Panc1 (cell line): ENCODE measurements around the gene TPRN. TPM values are rescaled to one million over a fixed set of nuclear protein-coding genes. Genes with fewer than 3 reads are reported as not detected.
A peak's percentile ranks its signal among the peaks of the same experiment; 100 is the strongest.

ENCODE experiments used
- ATAC-seq: fragments of 200-7000 bp; cut with Tn5 transposase; 2 replicates; pipeline ENCODE4 v1.9.1; 2020; ENCODE audit warnings: mild to moderate bottlenecking, moderate library complexity
- Bru-seq: library from RNA; stranded (reverse); fragments of 400-500 nt; gene quantifications from one replicate; lab custom pipeline; 2021; lab: Mats Ljungman, UMichigan
- BruChase-seq, 2 experiments: library from RNA; stranded (reverse); fragments of 400-500 nt; gene quantifications; one replicate each; lab custom pipeline; 2021; lab: Mats Ljungman, UMichigan
- BruUV-seq: library from RNA; stranded (reverse); fragments of 400-500 nt; replicated peaks from 2 replicates; lab custom pipeline; 2021; lab: Mats Ljungman, UMichigan
- CTCF ChIA-PET: fragments of 300-600 bp; sonication (Branson Sonifier 250); formaldehyde crosslinking; loops from one replicate; lab custom pipeline; 2022; ENCODE audit warnings: antibody characterized with exemption; lab: Charles Lee
- POLR2A ChIA-PET: fragments of 300-600 bp; sonication (Branson Sonifier 250); formaldehyde crosslinking; loops from one replicate; lab custom pipeline; 2022; ENCODE audit warnings: antibody characterized with exemption; lab: Charles Lee
- DNase-seq: peaks from one replicate; pipeline ENCODE4 v3.0.0-alpha.2; 2010; ENCODE audit warnings: low read depth, low spot score
- H3K27ac ChIP-seq: 2 replicates; pipeline ENCODE4 v1.5.1; 2011; ENCODE audit warnings: mild to moderate bottlenecking, low read length, inconsistent platforms
- H3K27me3 ChIP-seq: fragments of 200-500 bp; sonication (Bioruptor generic); 2 replicates; pipeline ENCODE4 v1.6.0; 2014; ENCODE audit warnings: low read length, inconsistent platforms; ENCODE audit not compliant: control insufficient read depth, insufficient read depth
- H3K36me3 ChIP-seq: fragments of 200-500 bp; sonication (Bioruptor generic); 2 replicates; pipeline ENCODE4 v1.5.1; 2014; ENCODE audit warnings: inconsistent platforms, mild to moderate bottlenecking, low read length, moderate library complexity; ENCODE audit not compliant: control insufficient read depth, insufficient read depth
- H3K4me1 ChIP-seq: 2 replicates; pipeline ENCODE4 v1.5.1; 2011; ENCODE audit warnings: inconsistent platforms, mild to moderate bottlenecking, low read length, moderate library complexity; ENCODE audit not compliant: control insufficient read depth, insufficient read depth
- H3K4me3 ChIP-seq, 2 experiments: 2 replicates each; pipeline ENCODE4 v1.5.1; 2011 to 2012; ENCODE audit warnings: low read depth in 2 of 2, low read length in 2 of 2, mild to moderate bottlenecking in 2 of 2, inconsistent platforms in 1 of 2, moderate library complexity in 1 of 2
- H3K9me3 ChIP-seq: fragments of 200-500 bp; sonication (Bioruptor generic); 2 replicates; pipeline ENCODE4 v1.5.1; 2014; ENCODE audit warnings: low read depth, mild to moderate bottlenecking, inconsistent platforms, low read length, moderate library complexity; ENCODE audit not compliant: control insufficient read depth, insufficient read depth
- CTCF ChIP-seq: fragments of 450-650 bp; IDR thresholded peaks from 2 replicates; pipeline ENCODE4 v1.5.1; 2017; ENCODE audit warnings: mild to moderate bottlenecking
- POLR2AphosphoS5 ChIP-seq: IDR thresholded peaks from 2 replicates; pipeline ENCODE4 v1.6.1; 2012; ENCODE audit warnings: mild to moderate bottlenecking, low read depth, low read length, moderate library complexity
- SIN3A ChIP-seq: IDR thresholded peaks from 2 replicates; pipeline ENCODE4 v1.6.1; 2012; ENCODE audit warnings: low read depth, mild to moderate bottlenecking, low read length, moderate library complexity, borderline replicate concordance; ENCODE audit not compliant: insufficient read depth
- TCF7L2 ChIP-seq: IDR thresholded peaks from 2 replicates; pipeline ENCODE4 v1.6.1; 2011; ENCODE audit warnings: mild to moderate bottlenecking, low read depth, low read length, inconsistent platforms
- in situ Hi-C: cut with HindIII; loops from 2 replicates; pipeline ENCODE4 v1.10.0; 2016; ENCODE audit warnings: low sequenced_read_pairs, low pct_unique_long_range_greater_than_20kb
- intact Hi-C: fragments of 100-400 bp; cut with micrococcal nuclease; formaldehyde crosslinking; loops from one replicate; pipeline ENCODE4 v1.10.0; 2022; ENCODE audit not compliant: unreplicated experiment
- long read RNA-seq: library from polyadenylated mRNA; unstranded; transcript quantifications from one replicate; pipeline ENCODE4 v2.0.0, GENCODE V29; 2021; ENCODE audit not compliant: unreplicated experiment
- polyA plus RNA-seq: library from polyadenylated mRNA; unstranded; fragments of >200 nt; gene quantifications from one replicate; pipeline ENCODE4 v1.2.1, GENCODE V29; 2012; ENCODE audit warnings: missing spikeins; ENCODE audit not compliant: insufficient read length
- total RNA-seq: library from RNA; stranded (reverse); gene quantifications from one replicate; pipeline ENCODE4 v1.2.1, GENCODE V29; 2021; ENCODE audit not compliant: unreplicated experiment
- TF ChIP-seq, protein P1 (sequence below), 2 experiments: IDR thresholded peaks; 2 replicates each; pipeline ENCODE4 v1.6.1; 2011 to 2012; ENCODE audit warnings: low read depth in 2 of 2, control low read depth in 1 of 2, low read length in 1 of 2, mild to moderate bottlenecking in 1 of 2, moderate library complexity in 1 of 2; ENCODE audit not compliant: insufficient read depth in 1 of 2

TPRN gene, protein sequence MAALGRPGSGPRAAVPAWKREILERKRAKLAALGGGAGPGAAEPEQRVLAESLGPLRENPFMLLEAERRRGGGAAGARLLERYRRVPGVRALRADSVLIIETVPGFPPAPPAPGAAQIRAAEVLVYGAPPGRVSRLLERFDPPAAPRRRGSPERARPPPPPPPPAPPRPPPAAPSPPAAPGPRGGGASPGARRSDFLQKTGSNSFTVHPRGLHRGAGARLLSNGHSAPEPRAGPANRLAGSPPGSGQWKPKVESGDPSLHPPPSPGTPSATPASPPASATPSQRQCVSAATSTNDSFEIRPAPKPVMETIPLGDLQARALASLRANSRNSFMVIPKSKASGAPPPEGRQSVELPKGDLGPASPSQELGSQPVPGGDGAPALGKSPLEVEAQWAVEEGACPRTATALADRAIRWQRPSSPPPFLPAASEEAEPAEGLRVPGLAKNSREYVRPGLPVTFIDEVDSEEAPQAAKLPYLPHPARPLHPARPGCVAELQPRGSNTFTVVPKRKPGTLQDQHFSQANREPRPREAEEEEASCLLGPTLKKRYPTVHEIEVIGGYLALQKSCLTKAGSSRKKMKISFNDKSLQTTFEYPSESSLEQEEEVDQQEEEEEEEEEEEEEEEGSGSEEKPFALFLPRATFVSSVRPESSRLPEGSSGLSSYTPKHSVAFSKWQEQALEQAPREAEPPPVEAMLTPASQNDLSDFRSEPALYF
- total RNA-seq (21.7 TPM), Bru-seq, nascent RNA (percentile 45 among the genes with signal in this experiment), BruChase-seq, experiment 1, labeled RNA remaining after a 2-hour chase (percentile 62 among the genes with signal in this experiment), BruChase-seq, experiment 2, labeled RNA remaining after a 6-hour chase (percentile 59 among the genes with signal in this experiment)
- 16.1 TPM for polyA plus RNA-seq
- long read RNA-seq, transcript TPRN-202 (4 exons, 2,661 nt): major isoform, 26 of 32 reads
- long read RNA-seq, partial matches to known transcripts: 0 of 32 reads
- long read RNA-seq, other reads (novel, unspliced or antisense): 3 of 32 reads

DNA sequence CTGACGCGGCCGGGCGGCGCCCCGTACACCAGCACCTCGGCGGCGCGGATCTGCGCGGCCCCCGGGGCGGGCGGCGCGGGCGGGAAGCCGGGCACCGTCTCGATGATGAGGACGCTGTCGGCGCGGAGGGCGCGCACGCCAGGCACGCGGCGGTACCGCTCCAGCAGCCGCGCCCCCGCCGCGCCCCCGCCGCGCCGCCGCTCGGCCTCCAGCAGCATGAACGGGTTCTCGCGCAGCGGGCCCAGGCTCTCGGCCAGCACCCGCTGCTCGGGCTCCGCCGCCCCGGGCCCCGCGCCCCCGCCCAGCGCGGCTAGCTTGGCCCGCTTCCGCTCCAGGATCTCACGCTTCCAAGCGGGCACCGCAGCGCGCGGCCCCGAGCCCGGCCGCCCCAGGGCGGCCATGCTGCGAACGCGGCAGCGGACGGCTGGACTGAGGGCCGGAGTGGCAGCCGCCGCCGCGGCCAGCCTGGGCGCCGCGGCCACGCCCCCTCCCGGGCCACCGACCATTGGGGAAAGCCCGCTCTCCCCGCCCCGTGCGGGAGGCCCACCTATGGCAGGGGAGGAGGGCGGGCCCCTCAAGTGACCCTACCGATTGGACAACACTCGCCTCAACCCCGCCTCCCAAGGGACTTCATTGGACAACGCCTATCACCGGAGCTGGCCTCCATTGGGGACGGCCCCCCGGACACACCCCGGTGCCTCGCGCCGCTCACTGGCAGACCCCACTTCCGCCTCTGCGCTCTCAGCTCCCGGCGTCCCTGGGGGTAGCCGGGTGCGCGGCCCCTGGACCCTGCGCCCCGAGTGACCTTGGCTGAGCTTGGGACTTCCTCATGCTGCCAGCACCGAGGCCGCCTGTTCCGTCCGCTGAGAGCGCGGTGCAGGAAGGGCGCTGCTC is at the start of gene TPRN:
TPRN (minus strand) TSS at position 431 of the 894 bp plus-strand sequence; CDS start at position 401, 30 bp downstream.
- Histone ChIP-seq H3K4me1 (peaks cover 32% of the 10 kb centered on the region), H3K9me3 (no peaks in the 10 kb centered on the region), H3K27me3 (no peaks in the 10 kb centered on the region), H3K4me3 (peak within 1 kb of the TSS; percentile 60 to 63), H3K27ac (peak within 1 kb of the TSS; percentile 65), H3K36me3 (no peaks in the 10 kb centered on the region; the same call in 1 of the 2 replicates)
- TF ChIP-seq SIN3A (peak; percentile 92; the same call in 1 of the 2 replicates), POLR2AphosphoS5 (peak; percentile 62), TCF7L2 (no peak), CTCF (no peak)
- TF ChIP-seq, protein P1, sequence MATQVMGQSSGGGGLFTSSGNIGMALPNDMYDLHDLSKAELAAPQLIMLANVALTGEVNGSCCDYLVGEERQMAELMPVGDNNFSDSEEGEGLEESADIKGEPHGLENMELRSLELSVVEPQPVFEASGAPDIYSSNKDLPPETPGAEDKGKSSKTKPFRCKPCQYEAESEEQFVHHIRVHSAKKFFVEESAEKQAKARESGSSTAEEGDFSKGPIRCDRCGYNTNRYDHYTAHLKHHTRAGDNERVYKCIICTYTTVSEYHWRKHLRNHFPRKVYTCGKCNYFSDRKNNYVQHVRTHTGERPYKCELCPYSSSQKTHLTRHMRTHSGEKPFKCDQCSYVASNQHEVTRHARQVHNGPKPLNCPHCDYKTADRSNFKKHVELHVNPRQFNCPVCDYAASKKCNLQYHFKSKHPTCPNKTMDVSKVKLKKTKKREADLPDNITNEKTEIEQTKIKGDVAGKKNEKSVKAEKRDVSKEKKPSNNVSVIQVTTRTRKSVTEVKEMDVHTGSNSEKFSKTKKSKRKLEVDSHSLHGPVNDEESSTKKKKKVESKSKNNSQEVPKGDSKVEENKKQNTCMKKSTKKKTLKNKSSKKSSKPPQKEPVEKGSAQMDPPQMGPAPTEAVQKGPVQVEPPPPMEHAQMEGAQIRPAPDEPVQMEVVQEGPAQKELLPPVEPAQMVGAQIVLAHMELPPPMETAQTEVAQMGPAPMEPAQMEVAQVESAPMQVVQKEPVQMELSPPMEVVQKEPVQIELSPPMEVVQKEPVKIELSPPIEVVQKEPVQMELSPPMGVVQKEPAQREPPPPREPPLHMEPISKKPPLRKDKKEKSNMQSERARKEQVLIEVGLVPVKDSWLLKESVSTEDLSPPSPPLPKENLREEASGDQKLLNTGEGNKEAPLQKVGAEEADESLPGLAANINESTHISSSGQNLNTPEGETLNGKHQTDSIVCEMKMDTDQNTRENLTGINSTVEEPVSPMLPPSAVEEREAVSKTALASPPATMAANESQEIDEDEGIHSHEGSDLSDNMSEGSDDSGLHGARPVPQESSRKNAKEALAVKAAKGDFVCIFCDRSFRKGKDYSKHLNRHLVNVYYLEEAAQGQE (IDR thresholded peaks at IDR 0.05; ENCODE audit: insufficient read depth in 1 of 2, low read depth in 2 of 2, low read length in 1 of 2): no peak
- in situ Hi-C loops: no loop called here
- BruUV-seq: no TSS peak
- intact Hi-C loops: no loop called here
- ChIA-PET POLR2A (interaction anchor here (0.5 to 0.8 kb wide), 2 partner anchors 10 to 86 kb away, joined by 4 read pairs; partner anchors contain the start of gene DPP7), CTCF (interaction anchor here (1.1 kb wide), 1 partner anchor 36 kb away, joined by 8 read pairs; no protein-coding TSS in a partner anchor)
- DNase-seq: peak; percentile 78
- ATAC-seq: peak; percentile 92

- no peak for ATAC-seq
- Histone ChIP-seq H3K36me3 (no peaks in the 10 kb centered on the region), H3K4me3 (no peak overlapping the region), H3K27me3 (no peaks in the 10 kb centered on the region), H3K4me1 (peaks cover 16% of the 10 kb centered on the region), H3K27ac (no peak overlapping the region), H3K9me3 (no peaks in the 10 kb centered on the region)
- ChIA-PET POLR2A (no interaction called here), CTCF (no interaction called here)
- in situ Hi-C loops: no loop called here
- no TSS peak for BruUV-seq
- DNase-seq: no peak
- no peak for TF ChIP-seq POLR2AphosphoS5
- TF ChIP-seq TCF7L2: no peak
- TF ChIP-seq SIN3A: no peak
- TF ChIP-seq CTCF: no peak
- TF ChIP-seq, protein P1 (IDR thresholded peaks at IDR 0.05; ENCODE audit: insufficient read depth in 1 of 2, low read depth in 2 of 2, low read length in 1 of 2): no peak
- intact Hi-C loops: no loop called here
Observed at GRCh38 chr9:137247916-137248175, 47.3 kb upstream of the TPRN start.
